Stimulated activated CD4-positive, alpha-beta T cell treated with anti-CD3 and anti-CD28 coated beads, TNF-alpha, amount 100 ng/mL, for 24 hours (primary cell): ENCODE results near the gene FBXO46.
A peak's percentile ranks its signal among the peaks of the same experiment; 100 is the strongest.
"Not testable (repeated sequence)": the region's sequence is repeated elsewhere in the genome, so short reads cannot be mapped to it uniquely, and the experiment has no call there.

Source experiments
- DNase-seq, 3 experiments: peaks; one replicate each; pipeline ENCODE4 v3.0.0-alpha.2; 2020; ENCODE audit warnings: low read depth in 3 of 3

FBXO46 gene

DNA sequence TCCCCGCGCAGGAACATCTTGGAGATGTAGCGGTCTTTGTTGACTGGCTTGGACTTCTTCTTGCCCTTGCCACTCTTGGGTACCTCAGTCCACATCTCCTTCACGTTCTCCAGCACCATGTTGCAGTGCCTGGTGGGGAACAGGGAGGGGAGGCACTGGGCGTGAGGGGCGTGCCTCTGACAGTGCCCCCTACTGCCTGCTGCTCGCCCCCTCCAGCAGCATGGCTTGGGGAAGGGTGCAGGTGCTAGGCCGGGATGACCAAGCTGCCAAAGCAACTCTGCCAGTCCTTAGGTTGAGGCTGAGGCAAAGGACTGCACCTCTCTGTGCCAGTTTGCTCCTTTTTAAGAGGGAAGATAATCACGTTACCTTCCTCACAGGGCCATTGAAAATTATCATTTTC is 43.1 kb downstream of the FBXO46 start:
- no peak for DNase-seq

GRCh38 chr19:45685045-45685444 is 45.7 kb downstream of the FBXO46 start:
- not testable (repeated sequence) for DNase-seq

GRCh38 chr19:45682908-45683307 is 47.8 kb downstream of the FBXO46 start:
- no peak for DNase-seq

DNA sequence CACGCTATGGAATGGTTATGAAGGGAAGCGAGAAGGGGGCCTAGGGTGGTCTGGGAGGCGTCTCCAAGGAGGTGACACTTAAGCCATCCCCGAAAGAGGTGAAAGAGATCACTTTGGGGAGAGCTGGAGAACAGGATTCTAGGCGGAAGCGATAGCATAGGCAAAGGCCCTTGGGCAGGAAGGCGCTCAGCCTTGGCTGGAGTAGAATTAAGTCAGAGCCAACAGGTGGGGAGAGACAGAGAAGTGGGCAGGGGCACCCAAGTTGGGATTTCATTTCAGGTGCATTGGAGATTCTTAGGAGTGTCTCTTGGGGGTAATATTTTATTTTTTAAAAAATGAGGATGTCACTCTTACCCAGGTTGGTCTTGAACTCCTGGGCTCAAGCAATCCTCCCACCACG is 48.6 kb downstream of the FBXO46 start:
- no peak for DNase-seq

DNA sequence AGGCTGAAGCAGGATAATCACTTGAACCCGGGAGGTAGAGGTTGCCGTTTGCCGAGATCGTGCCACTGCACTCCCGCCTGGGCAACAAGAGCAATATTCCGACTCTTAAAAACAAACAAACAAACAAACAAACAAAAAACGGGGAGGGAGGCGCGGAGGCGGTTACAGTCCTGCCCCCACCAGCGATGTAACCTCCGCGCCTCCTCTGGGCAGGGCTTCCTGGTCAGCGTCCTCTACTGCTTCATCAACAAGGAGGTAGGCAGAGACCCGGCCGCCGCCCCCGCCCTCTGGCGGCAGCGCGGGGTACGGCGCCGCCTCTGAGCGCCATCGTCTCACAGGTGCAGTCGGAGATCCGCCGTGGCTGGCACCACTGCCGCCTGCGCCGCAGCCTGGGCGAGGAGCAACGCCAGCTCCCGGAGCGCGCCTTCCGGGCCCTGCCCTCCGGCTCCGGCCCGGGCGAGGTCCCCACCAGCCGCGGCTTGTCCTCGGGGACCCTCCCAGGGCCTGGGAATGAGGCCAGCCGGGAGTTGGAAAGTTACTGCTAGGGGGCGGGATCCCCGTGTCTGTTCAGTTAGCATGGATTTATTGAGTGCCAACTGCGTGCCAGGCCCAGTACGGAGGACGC is 49.2 kb downstream of the FBXO46 start:
- DNase-seq: peak; percentile 63 to 83 (median 73)

DNA sequence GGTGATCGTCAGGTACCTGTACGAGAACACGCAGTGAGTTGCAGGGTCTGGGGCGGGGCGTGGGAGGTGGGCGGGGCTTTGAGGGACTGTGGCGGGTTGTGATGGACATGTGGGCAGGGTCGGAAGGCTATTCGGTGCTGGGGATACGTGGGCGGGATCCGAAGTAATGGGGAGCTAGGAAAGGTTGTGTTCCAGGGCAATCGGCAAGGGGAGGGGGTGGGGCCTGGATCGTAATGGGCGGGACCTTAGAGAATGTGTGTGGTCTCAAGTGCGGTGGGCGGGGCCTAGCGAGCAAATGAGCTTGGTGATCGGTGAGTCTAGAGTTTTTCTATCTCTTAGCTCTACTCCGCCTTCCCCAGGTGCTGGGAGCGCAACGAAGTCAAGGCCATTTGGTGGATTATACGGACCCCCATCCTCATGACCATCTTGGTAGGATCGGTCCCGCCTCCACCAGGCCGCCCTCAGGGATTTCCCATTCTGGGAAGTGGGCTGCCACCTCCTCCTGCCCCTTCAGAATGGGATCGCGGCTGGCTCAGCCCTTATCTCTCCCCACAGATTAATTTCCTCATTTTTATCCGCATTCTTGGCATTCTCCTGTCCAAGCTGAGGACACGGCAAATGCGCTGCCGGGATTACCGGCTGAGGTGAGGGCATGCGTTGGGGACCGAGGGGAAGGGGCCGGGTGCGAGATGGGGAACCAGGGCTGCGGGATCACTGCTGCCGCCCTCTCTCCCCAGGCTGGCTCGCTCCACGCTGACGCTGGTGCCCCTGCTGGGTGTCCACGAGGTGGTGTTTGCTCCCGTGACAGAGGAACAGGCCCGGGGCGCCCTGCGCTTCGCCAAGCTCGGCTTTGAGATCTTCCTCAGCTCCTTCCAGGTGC is 53.1 kb downstream of the FBXO46 start:
- peak; percentile 60 to 91 (median 68) for DNase-seq

GRCh38 chr19:45676851-45677263 is 53.8 kb downstream of the FBXO46 start:
- peak in 1 of 3 experiments; percentile 45 for DNase-seq

DNA sequence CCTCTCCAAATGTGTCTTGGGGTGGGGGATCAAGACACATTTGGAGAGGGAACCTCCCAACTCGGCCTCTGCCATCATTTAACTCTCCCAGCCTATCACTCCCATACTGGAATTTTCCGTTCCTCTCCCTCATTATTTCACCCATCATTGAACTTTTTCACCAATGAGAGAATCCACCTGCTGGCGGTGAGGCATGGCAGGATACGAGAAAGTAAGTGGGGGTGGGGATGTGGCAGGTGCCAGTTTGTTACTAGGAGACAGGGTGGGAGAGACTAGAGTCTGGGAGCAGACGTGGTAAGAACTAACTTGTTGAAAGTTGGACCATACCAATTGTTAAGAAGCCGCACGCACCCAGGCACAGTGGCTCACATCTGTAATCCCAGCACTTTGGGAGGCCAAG is 55.8 kb downstream of the FBXO46 start:
- DNase-seq: no peak

GRCh38 chr19:45670670-45671453 is 59.8 kb downstream of the FBXO46 start:
- peak in 1 of 3 experiments; percentile 61 for DNase-seq

DNA sequence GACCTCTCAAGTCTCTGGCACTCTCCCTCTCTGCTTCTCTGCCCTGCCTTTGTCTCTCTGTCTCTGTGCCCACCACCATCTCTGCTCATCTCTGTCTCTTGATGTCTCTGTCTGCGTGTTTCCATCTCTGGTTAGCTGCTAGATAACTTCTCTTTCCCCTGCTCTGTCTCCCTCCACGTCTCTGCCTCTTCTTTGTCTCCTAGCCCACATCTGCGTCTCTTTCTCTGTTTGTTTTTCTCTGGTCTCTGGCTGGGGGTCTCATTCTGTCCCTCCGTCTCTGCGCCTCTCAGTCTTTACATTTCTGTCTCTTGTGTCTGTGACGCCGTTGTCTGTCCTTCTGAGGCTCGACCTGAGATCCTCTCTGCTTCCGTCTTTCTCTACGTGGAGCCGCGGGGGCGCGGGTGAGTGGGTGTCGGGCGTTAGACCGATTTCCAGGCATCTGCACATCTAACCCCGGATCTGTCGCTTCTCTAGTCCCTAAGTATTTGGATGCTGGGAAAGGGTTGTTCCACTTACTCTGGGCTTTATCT is 62.3 kb downstream of the FBXO46 start:
- peak in 1 of 3 experiments; percentile 34 for DNase-seq

DNA sequence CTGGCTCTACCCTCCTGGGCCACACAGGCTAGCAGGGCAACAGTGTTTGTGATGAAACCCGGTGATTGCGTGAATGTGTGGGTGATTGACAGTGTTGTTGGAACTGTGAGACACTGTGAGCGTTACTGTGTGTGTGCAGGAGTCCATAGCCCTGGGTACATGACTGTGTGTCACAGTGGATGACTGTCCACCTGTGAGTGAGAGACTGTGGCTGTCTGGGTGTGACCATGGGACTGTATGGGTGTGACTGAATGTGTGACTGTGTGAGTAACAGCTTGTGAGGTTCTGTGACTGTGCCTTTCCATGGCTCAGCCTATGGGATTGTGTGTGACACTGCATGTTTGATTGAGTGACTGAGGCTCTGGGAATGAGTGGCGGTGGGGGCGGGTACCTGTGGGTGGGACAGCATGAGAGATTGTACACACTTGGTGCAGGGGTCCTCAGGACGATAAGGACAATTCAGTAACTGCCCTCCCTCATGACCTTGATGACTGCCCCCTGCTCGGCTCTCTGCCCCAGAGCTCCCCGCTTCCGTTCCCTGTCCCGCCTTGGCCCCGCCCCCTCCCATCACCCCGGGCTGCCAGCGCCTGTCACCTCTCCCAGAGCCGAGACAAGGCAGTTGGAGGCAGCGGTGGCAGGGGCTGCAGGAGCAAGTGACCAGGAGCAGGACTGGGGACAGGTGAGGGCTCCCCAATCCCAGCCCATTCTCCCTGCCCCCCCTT is 62.9 kb downstream of the FBXO46 start, which contains the start of gene GIPR:
GIPR (plus strand) TSS at position 602 of the 722 bp plus-strand sequence. CDS start 1,300 bp downstream, outside the sequence.
- DNase-seq: peak in 2 of 3 experiments; percentile 59 to 75

- no peak for DNase-seq
These were observed 66.1 kb downstream of the FBXO46 start for GRCh38 chr19:45664575-45664974.

DNA sequence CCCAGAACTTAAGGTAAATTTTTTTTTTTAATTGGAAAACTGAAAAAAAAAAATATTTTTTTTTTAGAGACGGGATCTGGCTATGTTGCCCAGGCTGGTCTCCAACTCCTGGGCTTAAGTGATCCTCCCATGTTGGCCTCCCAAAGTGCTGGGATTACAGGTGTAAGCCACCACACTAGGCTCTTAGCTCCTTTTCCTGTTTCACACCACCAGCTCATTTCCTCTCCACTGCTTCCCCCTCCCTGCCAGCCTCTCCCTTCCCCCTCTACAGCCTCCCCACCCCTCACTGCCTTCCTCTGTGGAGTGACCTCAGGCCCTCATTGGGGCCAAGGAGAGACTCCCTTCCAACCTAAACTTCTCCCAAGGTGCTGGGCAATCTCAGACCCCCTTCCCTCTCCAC is 66.9 kb downstream of the FBXO46 start:
- DNase-seq: no peak

GRCh38 chr19:45660636-45661035 is 70.1 kb downstream of the FBXO46 start:
- no peak for DNase-seq
